ENCODE results near the gene ERCC2.

ERCC2 gene

GRCh38 chr19:45358213-45358792, 12.1 kb downstream of the ERCC2 start:
- no peak for TF ChIP-seq ZNF274 (IDR thresholded peaks at IDR 0.05; ENCODE audit: low read depth, low read length)
- no peak for TF ChIP-seq SUZ12 (IDR thresholded peaks at IDR 0.05; ENCODE audit: extremely low read depth, insufficient read depth, insufficient read length)
- no peak for TF ChIP-seq YY1 (IDR thresholded peaks at IDR 0.05; ENCODE audit: insufficient read depth, insufficient read length)
- H3K4me1 ChIP-seq (ENCODE audit: insufficient read depth, insufficient read length) = peaks cover 2% of the 10 kb centered on the region
- H3K36me3 ChIP-seq (ENCODE audit: insufficient read depth, insufficient read length, low read length) = peaks cover 81% of the 10 kb centered on the region
- no peak overlapping the region for H3K4me3 ChIP-seq (ENCODE audit: insufficient read length, low read depth)
- H3K9ac ChIP-seq (ENCODE audit: insufficient read length, low read depth) = no peak overlapping the region
- no peaks in the 10 kb centered on the region for H3K9me3 ChIP-seq (ENCODE audit: insufficient read depth, low read length)
- H3K27me3 ChIP-seq (ENCODE audit: insufficient read depth, insufficient read length) = no peaks in the 10 kb centered on the region
- DNase-seq (ENCODE audit: low read depth, low spot score) = no peak

GRCh38 chr19:45357445-45357783, 13.0 kb downstream of the ERCC2 start:
- Histone ChIP-seq H3K4me1 (ENCODE audit: insufficient read depth, insufficient read length) (peaks cover 2% of the 10 kb centered on the region), H3K36me3 (ENCODE audit: insufficient read depth, insufficient read length, low read length) (peaks cover 81% of the 10 kb centered on the region), H3K27me3 (ENCODE audit: insufficient read depth, insufficient read length) (no peaks in the 10 kb centered on the region), H3K9me3 (ENCODE audit: insufficient read depth, low read length) (no peaks in the 10 kb centered on the region), H3K9ac (ENCODE audit: insufficient read length, low read depth) (no peak overlapping the region), H3K4me3 (ENCODE audit: insufficient read length, low read depth) (no peak overlapping the region)
- no peak for DNase-seq (ENCODE audit: low read depth, low spot score)
- TF ChIP-seq ZNF274 (IDR thresholded peaks at IDR 0.05; ENCODE audit: low read depth, low read length) (no peak), SUZ12 (IDR thresholded peaks at IDR 0.05; ENCODE audit: extremely low read depth, insufficient read depth, insufficient read length) (no peak), YY1 (IDR thresholded peaks at IDR 0.05; ENCODE audit: insufficient read depth, insufficient read length) (no peak)

- H3K9me3 ChIP-seq (ENCODE audit: insufficient read depth, low read length) = no peaks in the 10 kb centered on the region
- H3K9ac ChIP-seq (ENCODE audit: insufficient read length, low read depth) = no peak overlapping the region
- TF ChIP-seq SUZ12 (IDR thresholded peaks at IDR 0.05; ENCODE audit: extremely low read depth, insufficient read depth, insufficient read length) (no peak), YY1 (IDR thresholded peaks at IDR 0.05; ENCODE audit: insufficient read depth, insufficient read length) (no peak), ZNF274 (IDR thresholded peaks at IDR 0.05; ENCODE audit: low read depth, low read length) (no peak)
- no peak overlapping the region for H3K4me3 ChIP-seq (ENCODE audit: insufficient read length, low read depth)
- H3K4me1 ChIP-seq (ENCODE audit: insufficient read depth, insufficient read length) = peaks cover 2% of the 10 kb centered on the region
- H3K27me3 ChIP-seq (ENCODE audit: insufficient read depth, insufficient read length) = no peaks in the 10 kb centered on the region
- no peak for DNase-seq (ENCODE audit: low read depth, low spot score)
- peaks cover 81% of the 10 kb centered on the region for H3K36me3 ChIP-seq (ENCODE audit: insufficient read depth, insufficient read length, low read length)
These were observed 13.5 kb downstream of the ERCC2 start for GRCh38 chr19:45356760-45357444.

- Histone ChIP-seq H3K27me3 (ENCODE audit: insufficient read depth, insufficient read length) (no peaks in the 10 kb centered on the region), H3K9me3 (ENCODE audit: insufficient read depth, low read length) (no peaks in the 10 kb centered on the region), H3K36me3 (ENCODE audit: insufficient read depth, insufficient read length, low read length) (peaks cover 82% of the 10 kb centered on the region), H3K9ac (ENCODE audit: insufficient read length, low read depth) (no peak overlapping the region), H3K4me3 (ENCODE audit: insufficient read length, low read depth) (no peak overlapping the region), H3K4me1 (ENCODE audit: insufficient read depth, insufficient read length) (peaks cover 2% of the 10 kb centered on the region)
- no peak for TF ChIP-seq YY1 (IDR thresholded peaks at IDR 0.05; ENCODE audit: insufficient read depth, insufficient read length)
- TF ChIP-seq SUZ12 (IDR thresholded peaks at IDR 0.05; ENCODE audit: extremely low read depth, insufficient read depth, insufficient read length) = no peak
- no peak for TF ChIP-seq ZNF274 (IDR thresholded peaks at IDR 0.05; ENCODE audit: low read depth, low read length)
- no peak for DNase-seq (ENCODE audit: low read depth, low spot score)
These were observed 14.5 kb downstream of the ERCC2 start for GRCh38 chr19:45355910-45356309.

GRCh38 chr19:45355402-45355801, 15.0 kb downstream of the ERCC2 start:
- DNase-seq (ENCODE audit: low read depth, low spot score) = no peak
- H3K4me1 ChIP-seq (ENCODE audit: insufficient read depth, insufficient read length) = peaks cover 2% of the 10 kb centered on the region
- peaks cover 87% of the 10 kb centered on the region for H3K36me3 ChIP-seq (ENCODE audit: insufficient read depth, insufficient read length, low read length)
- H3K9me3 ChIP-seq (ENCODE audit: insufficient read depth, low read length) = no peaks in the 10 kb centered on the region
- H3K4me3 ChIP-seq (ENCODE audit: insufficient read length, low read depth) = no peak overlapping the region
- H3K9ac ChIP-seq (ENCODE audit: insufficient read length, low read depth) = no peak overlapping the region
- TF ChIP-seq YY1 (IDR thresholded peaks at IDR 0.05; ENCODE audit: insufficient read depth, insufficient read length) = no peak
- TF ChIP-seq SUZ12 (IDR thresholded peaks at IDR 0.05; ENCODE audit: extremely low read depth, insufficient read depth, insufficient read length) = no peak
- TF ChIP-seq ZNF274 (IDR thresholded peaks at IDR 0.05; ENCODE audit: low read depth, low read length) = no peak
- H3K27me3 ChIP-seq (ENCODE audit: insufficient read depth, insufficient read length) = no peaks in the 10 kb centered on the region

GRCh38 chr19:45354241-45354842, 16.0 kb downstream of the ERCC2 start:
- H3K27me3 ChIP-seq (ENCODE audit: insufficient read depth, insufficient read length) = no peaks in the 10 kb centered on the region
- no peak for DNase-seq (ENCODE audit: low read depth, low spot score)
- peaks cover 90% of the 10 kb centered on the region for H3K36me3 ChIP-seq (ENCODE audit: insufficient read depth, insufficient read length, low read length)
- no peak for TF ChIP-seq ZNF274 (IDR thresholded peaks at IDR 0.05; ENCODE audit: low read depth, low read length)
- TF ChIP-seq SUZ12 (IDR thresholded peaks at IDR 0.05; ENCODE audit: extremely low read depth, insufficient read depth, insufficient read length) = no peak
- no peak for TF ChIP-seq YY1 (IDR thresholded peaks at IDR 0.05; ENCODE audit: insufficient read depth, insufficient read length)
- H3K9ac ChIP-seq (ENCODE audit: insufficient read length, low read depth) = no peak overlapping the region
- H3K4me1 ChIP-seq (ENCODE audit: insufficient read depth, insufficient read length) = peaks cover 2% of the 10 kb centered on the region
- no peak overlapping the region for H3K4me3 ChIP-seq (ENCODE audit: insufficient read length, low read depth)
- no peaks in the 10 kb centered on the region for H3K9me3 ChIP-seq (ENCODE audit: insufficient read depth, low read length)
